ENCODE measurements around the gene COMMD3. TPM values are rescaled to one million over a fixed set of nuclear protein-coding genes. Genes with fewer than 3 reads are reported as not detected.

COMMD3 gene
- total and polyA plus RNA-seq, 2 of the 4 experiments (the other 2 are of a cell fraction): 30.8 to 44.8 TPM

DNA sequence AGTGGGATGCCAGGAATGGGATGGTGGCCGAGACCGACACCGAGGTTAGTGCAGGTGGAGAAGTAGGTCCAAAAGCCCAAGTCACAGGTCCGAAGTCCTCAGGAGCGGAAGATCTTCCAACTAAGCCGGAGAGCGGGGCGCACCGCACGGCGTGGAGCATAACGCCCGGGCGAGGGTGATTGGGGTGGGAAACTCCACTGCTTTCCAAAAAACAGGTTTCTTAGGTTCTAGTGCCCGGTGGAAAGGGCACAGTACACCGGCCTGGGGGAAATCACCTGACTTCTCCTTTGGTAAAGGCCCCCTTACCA, 17.7 kb downstream of the COMMD3 start:
- ATAC-seq (ENCODE audit: low read depth) (no peak), DNase-seq (no peak)
- intact Hi-C loops (cut with micrococcal nuclease): no loop called here
- Histone ChIP-seq H3K56ac (ENCODE audit: extremely low read depth, insufficient read depth, low read length) (no peak overlapping the region), H2AK9ac (replicated peaks; ENCODE audit: low read depth, low read length, poor library complexity) (no peak overlapping the region), H4K5ac (ENCODE audit: low read depth, low read length) (no peak overlapping the region), H4K91ac (ENCODE audit: insufficient read depth, low read depth, low read length) (no peak overlapping the region), H3K79me1 (ENCODE audit: low read depth in 1 of 2, low read length in 2 of 2) (peaks cover 0 to 3% of the 10 kb centered on the region in 2 experiments; a peak in 1 of 4 replicates), H4K8ac (ENCODE audit: low read depth in 2 of 2, low read length in 2 of 2) (no peak overlapping the region), H3K9ac (ENCODE audit: low read depth, low read length) (no peak overlapping the region), H3K4me1 (ENCODE audit: control insufficient read depth, insufficient read depth, low read length) (no peaks in the 10 kb centered on the region), H2BK20ac (ENCODE audit: low read depth, low read length) (no peak overlapping the region), H3K9me1 (ENCODE audit: insufficient read depth, low read length) (0 out of 2 replicates have a peak, but pooled peaks cover 2% of the 10 kb centered on the region), H2BK15ac (ENCODE audit: low read depth, low read length) (no peak overlapping the region), H3K4me2 (ENCODE audit: low read depth, low read length) (no peak overlapping the region), H3K14ac (replicated peaks; ENCODE audit: low read depth, low read length) (no peak overlapping the region), H3K4ac (ENCODE audit: low read depth, low read length) (no peak overlapping the region), H3K27me3 (ENCODE audit: control insufficient read depth, insufficient read depth, low read length) (peaks cover 53% of the 10 kb centered on the region), H2BK5ac (ENCODE audit: low read depth, low read length, poor library complexity, severe bottlenecking) (no peak overlapping the region), H3K9me3 (ENCODE audit: control insufficient read depth, insufficient read depth, low read length) (peaks cover 21% of the 10 kb centered on the region), H3K18ac (ENCODE audit: low read depth, low read length) (no peak overlapping the region), H2BK120ac (ENCODE audit: low read depth, low read length) (no peak overlapping the region), H3K4me3 (ENCODE audit: insufficient read depth, low read depth, low read length) (no peak overlapping the region), H4K20me1 (ENCODE audit: insufficient read depth, low read length) (no peaks in the 10 kb centered on the region), H2AK5ac (ENCODE audit: low read depth, low read length) (no peak overlapping the region), H3K27ac (ENCODE audit: insufficient read depth, low read length) (no peak overlapping the region), H2AFZ (replicated peaks; ENCODE audit: low read length, poor library complexity) (no peak overlapping the region), H3K23ac (ENCODE audit: low read depth, low read length) (no peak overlapping the region), H3K36me3 (ENCODE audit: control insufficient read depth, insufficient read depth, low read length) (peaks cover 5% of the 10 kb centered on the region)
- TF ChIP-seq BHLHE40 (IDR thresholded peaks at IDR 0.05; ENCODE audit: low read depth, low read length): no peak
- no peak for TF ChIP-seq RCOR1 (IDR thresholded peaks at IDR 0.05; ENCODE audit: insufficient replicate concordance, low read length)
- TF ChIP-seq CTCF (conservative IDR thresholded peaks at IDR 0.05; ENCODE audit: low read depth, low read length): no peak
- no peak for TF ChIP-seq RFX5 (IDR thresholded peaks at IDR 0.05; ENCODE audit: low read depth, low read length)
- TF ChIP-seq RAD21 (IDR thresholded peaks at IDR 0.05; ENCODE audit: low read length): no peak
- no peak for TF ChIP-seq MAZ (IDR thresholded peaks at IDR 0.05; ENCODE audit: borderline replicate concordance, low read depth, low read length)
- TF ChIP-seq, protein P1, sequence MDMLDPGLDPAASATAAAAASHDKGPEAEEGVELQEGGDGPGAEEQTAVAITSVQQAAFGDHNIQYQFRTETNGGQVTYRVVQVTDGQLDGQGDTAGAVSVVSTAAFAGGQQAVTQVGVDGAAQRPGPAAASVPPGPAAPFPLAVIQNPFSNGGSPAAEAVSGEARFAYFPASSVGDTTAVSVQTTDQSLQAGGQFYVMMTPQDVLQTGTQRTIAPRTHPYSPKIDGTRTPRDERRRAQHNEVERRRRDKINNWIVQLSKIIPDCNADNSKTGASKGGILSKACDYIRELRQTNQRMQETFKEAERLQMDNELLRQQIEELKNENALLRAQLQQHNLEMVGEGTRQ (IDR thresholded peaks at IDR 0.05; ENCODE audit: low read depth, low read length): no peak
- ChIA-PET CTCF (no interaction called here), POLR2A (ENCODE audit: unreplicated experiment) (no interaction called here)
- no TSS peak for BruUV-seq (replicated peaks)
- dilution Hi-C loops (cut with HindIII; ENCODE audit: low sequenced_read_pairs, unreplicated experiment): no loop called here
- in situ Hi-C loops (cut with MboI; ENCODE audit: low sequenced_read_pairs): no loop called here
- 74% methylated on average over 11 of the region's 16 CpGs; no CpG with 5 or more reads in 1 of the 2 experiments for WGBS, 2 experiments (ENCODE audit: extremely low coverage in 2 of 2, insufficient read length in 1 of 2)
